MM.1S (cell line): Measurements from ENCODE around the gene CNOT10.

Source experiments
- DNase-seq: peaks from one replicate; pipeline ENCODE4 v3.0.0-alpha.2; 2015
- H2AFZ ChIP-seq: fragments of 300-600 bp; sonication (generic); 2 replicates; pipeline ENCODE4 v1.6.0; 2016; ENCODE audit warnings: antibody characterized with exemption, low read length
- H3F3A ChIP-seq: fragments of 300-600 bp; sonication (generic); 2 replicates; pipeline ENCODE4 v1.6.1; 2016; ENCODE audit warnings: mild to moderate bottlenecking, antibody characterized with exemption, low read length, moderate library complexity, mixed read lengths; ENCODE audit not compliant: insufficient read depth
- H3K27ac ChIP-seq: fragments of 300-600 bp; sonication (generic); 2 replicates; pipeline ENCODE4 v1.5.1; 2016; ENCODE audit warnings: mild to moderate bottlenecking, low read length
- H3K27me3 ChIP-seq: fragments of 300-600 bp; sonication (generic); replicated peaks from 2 replicates; pipeline ENCODE4 v1.6.0; 2016; ENCODE audit warnings: low read length; ENCODE audit not compliant: insufficient read depth
- H3K36me3 ChIP-seq: fragments of 300-600 bp; sonication (generic); replicated peaks from 2 replicates; pipeline ENCODE4 v1.6.1; 2016; ENCODE audit warnings: mild to moderate bottlenecking, low read length, mixed read lengths; ENCODE audit not compliant: insufficient read depth
- H3K4me1 ChIP-seq: fragments of 300-600 bp; sonication (generic); 2 replicates; pipeline ENCODE4 v1.6.1; 2016; ENCODE audit warnings: low read length, mixed read lengths
- H3K4me2 ChIP-seq: fragments of 300-600 bp; sonication (generic); 2 replicates; pipeline ENCODE4 v1.6.0; 2016; ENCODE audit warnings: low read depth, low read length
- H3K4me3 ChIP-seq: fragments of 300-600 bp; sonication (generic); 2 replicates; pipeline ENCODE4 v1.5.1; 2016; ENCODE audit warnings: low read length, mixed read lengths
- H3K79me2 ChIP-seq: fragments of 300-600 bp; sonication (generic); 2 replicates; pipeline ENCODE4 v1.6.1; 2016; ENCODE audit warnings: mixed run types, low read length, mixed read lengths
- H3K9ac ChIP-seq: fragments of 300-600 bp; sonication (generic); 2 replicates; pipeline ENCODE4 v1.6.1; 2016; ENCODE audit warnings: low read length, mixed read lengths
- H3K9me2 ChIP-seq: fragments of 300-600 bp; sonication (generic); replicated peaks from 2 replicates; pipeline ENCODE4 v1.6.1; 2016; ENCODE audit warnings: mild to moderate bottlenecking, low read length, mixed read lengths; ENCODE audit not compliant: insufficient read depth
- H3K9me3 ChIP-seq: fragments of 300-600 bp; sonication (generic); replicated peaks from 2 replicates; pipeline ENCODE4 v1.6.1; 2016; ENCODE audit warnings: mild to moderate bottlenecking, low read length, mixed read lengths; ENCODE audit not compliant: insufficient read depth
- H4K20me1 ChIP-seq: fragments of 300-600 bp; sonication (generic); 2 replicates; pipeline ENCODE4 v1.6.1; 2016; ENCODE audit warnings: mild to moderate bottlenecking, low read length, moderate library complexity, mixed read lengths; ENCODE audit not compliant: insufficient read depth
- EZH2 ChIP-seq: fragments of 300-600 bp; sonication (generic); optimal IDR thresholded peaks from 2 replicates; pipeline ENCODE3; 2017; ENCODE audit warnings: low read depth, mild to moderate bottlenecking, antibody characterized with exemption, low read length, mixed read lengths
- EZH2phosphoT487 ChIP-seq: fragments of 300-600 bp; sonication (generic); IDR thresholded peaks from 2 replicates; pipeline ENCODE4 v1.6.1; 2018; ENCODE audit warnings: antibody characterized with exemption, low read length
- TF ChIP-seq, protein P1 (sequence below): fragments of 300-600 bp; sonication (generic); IDR thresholded peaks from 2 replicates; pipeline ENCODE4 v1.5.1; 2016; ENCODE audit warnings: antibody characterized with exemption, low read length, mixed read lengths

Gene CNOT10

DNA sequence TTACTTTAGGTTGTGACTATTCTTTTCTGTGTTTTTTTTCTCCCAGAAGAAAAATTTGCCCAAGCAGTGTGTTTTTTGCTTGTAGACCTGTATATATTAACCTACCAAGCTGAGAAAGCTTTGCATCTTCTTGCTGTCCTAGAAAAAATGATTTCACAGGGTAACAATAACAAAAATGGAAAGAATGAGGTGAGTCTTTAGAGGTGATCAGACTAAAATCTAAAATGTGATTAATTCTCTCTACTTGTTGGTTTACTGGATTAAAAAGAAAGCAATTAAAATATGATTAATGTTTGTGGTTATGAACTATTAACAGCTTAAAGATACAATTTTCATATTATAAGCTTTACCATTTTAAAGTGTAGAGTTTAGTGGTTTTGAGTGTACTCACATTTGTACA is 28.2 kb downstream of the CNOT10 start:
- TF ChIP-seq, protein P1, sequence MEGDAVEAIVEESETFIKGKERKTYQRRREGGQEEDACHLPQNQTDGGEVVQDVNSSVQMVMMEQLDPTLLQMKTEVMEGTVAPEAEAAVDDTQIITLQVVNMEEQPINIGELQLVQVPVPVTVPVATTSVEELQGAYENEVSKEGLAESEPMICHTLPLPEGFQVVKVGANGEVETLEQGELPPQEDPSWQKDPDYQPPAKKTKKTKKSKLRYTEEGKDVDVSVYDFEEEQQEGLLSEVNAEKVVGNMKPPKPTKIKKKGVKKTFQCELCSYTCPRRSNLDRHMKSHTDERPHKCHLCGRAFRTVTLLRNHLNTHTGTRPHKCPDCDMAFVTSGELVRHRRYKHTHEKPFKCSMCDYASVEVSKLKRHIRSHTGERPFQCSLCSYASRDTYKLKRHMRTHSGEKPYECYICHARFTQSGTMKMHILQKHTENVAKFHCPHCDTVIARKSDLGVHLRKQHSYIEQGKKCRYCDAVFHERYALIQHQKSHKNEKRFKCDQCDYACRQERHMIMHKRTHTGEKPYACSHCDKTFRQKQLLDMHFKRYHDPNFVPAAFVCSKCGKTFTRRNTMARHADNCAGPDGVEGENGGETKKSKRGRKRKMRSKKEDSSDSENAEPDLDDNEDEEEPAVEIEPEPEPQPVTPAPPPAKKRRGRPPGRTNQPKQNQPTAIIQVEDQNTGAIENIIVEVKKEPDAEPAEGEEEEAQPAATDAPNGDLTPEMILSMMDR, result no peak
- TF ChIP-seq EZH2 (no peak), EZH2phosphoT487 (no peak)
- Histone ChIP-seq H3K36me3 (peaks cover 9% of the 10 kb centered on the region; the same call in 1 of the 2 replicates), H3K9me3 (no peaks in the 10 kb centered on the region), H3K27me3 (no peaks in the 10 kb centered on the region), H4K20me1 (no peaks in the 10 kb centered on the region), H3K27ac (no peak overlapping the region), H3K9me2 (no peaks in the 10 kb centered on the region), H3F3A (no peaks in the 10 kb centered on the region), H3K79me2 (0 out of 2 replicates have a peak, but pooled peaks cover 2% of the 10 kb centered on the region), H3K4me2 (no peak overlapping the region), H3K4me3 (no peak overlapping the region), H3K4me1 (no peaks in the 10 kb centered on the region), H2AFZ (no peak overlapping the region), H3K9ac (no peak overlapping the region)
- DNase-seq, result no peak

DNA sequence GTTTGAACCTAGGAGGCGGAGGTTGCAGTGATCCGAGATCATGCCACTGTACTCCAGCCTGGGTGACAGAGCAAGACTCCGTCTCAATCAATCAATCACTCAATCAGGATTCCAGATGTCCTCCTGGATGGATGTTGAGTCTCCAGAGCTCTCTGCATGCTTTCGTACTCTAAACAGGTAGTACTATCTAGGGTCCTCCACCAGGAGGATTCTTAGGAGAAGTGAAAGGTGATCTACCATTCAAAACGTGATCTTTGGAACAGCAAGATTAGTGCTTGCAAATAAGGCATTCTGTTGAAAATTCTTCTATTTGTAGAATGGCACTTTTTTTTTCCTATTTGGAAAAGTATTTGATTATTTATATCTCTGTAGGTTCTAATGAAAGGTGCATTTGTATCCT is 34.3 kb downstream of the CNOT10 start:
- no peaks in the 10 kb centered on the region for H3K9me2 ChIP-seq
- H3K36me3 ChIP-seq, result peaks cover 5% of the 10 kb centered on the region; the same call in 1 of the 2 replicates
- H3F3A ChIP-seq, result no peaks in the 10 kb centered on the region
- H3K4me2 ChIP-seq, result no peak overlapping the region
- no peaks in the 10 kb centered on the region for H3K9me3 ChIP-seq
- H3K27me3 ChIP-seq, result no peaks in the 10 kb centered on the region
- H3K9ac ChIP-seq, result no peak overlapping the region
- H3K27ac ChIP-seq, result no peak overlapping the region
- no peaks in the 10 kb centered on the region for H3K4me1 ChIP-seq
- no peak for TF ChIP-seq EZH2phosphoT487
- TF ChIP-seq, protein P1, result no peak
- no peak for TF ChIP-seq EZH2
- no peaks in the 10 kb centered on the region for H3K79me2 ChIP-seq
- H2AFZ ChIP-seq, result no peak overlapping the region
- no peak for DNase-seq
- no peak overlapping the region for H3K4me3 ChIP-seq
- no peaks in the 10 kb centered on the region for H4K20me1 ChIP-seq

DNA sequence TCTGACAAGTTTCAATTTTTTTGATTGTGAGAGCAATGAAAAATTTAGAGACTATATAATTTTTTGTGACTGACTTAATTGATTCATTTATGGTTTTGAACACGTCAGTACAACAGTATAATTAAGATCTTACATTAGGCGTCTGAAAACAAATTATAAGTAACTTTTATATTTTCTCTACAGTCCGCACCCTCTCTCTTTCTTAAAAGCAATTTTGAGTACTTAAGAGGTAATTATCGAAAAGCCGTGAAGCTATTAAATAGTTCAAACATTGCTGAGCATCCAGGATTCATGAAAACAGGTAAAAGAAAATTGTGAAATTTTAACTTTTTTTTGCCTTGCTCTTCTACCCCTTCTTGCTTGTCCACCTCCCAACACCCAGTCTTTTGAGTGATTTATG is 34.9 kb downstream of the CNOT10 start:
- Histone ChIP-seq H3K4me3 (no peak overlapping the region), H3K9ac (no peak overlapping the region), H3K27ac (no peak overlapping the region), H4K20me1 (no peaks in the 10 kb centered on the region), H3K79me2 (no peaks in the 10 kb centered on the region), H3K9me3 (no peaks in the 10 kb centered on the region), H3F3A (no peaks in the 10 kb centered on the region), H3K4me1 (no peaks in the 10 kb centered on the region), H3K27me3 (no peaks in the 10 kb centered on the region), H3K36me3 (peaks cover 5% of the 10 kb centered on the region; the same call in 1 of the 2 replicates), H2AFZ (no peak overlapping the region), H3K9me2 (no peaks in the 10 kb centered on the region), H3K4me2 (no peak overlapping the region)
- TF ChIP-seq, protein P1, result no peak
- TF ChIP-seq EZH2phosphoT487, result no peak
- TF ChIP-seq EZH2, result no peak
- DNase-seq, result no peak
